ENCODE results near the gene CSNK1A1. TPM values are rescaled to one million over a fixed set of nuclear protein-coding genes. Genes with fewer than 3 reads are reported as not detected.

The CSNK1A1 gene
- total RNA-seq, 1 experiment from 2014 or later, result 263 TPM

DNA sequence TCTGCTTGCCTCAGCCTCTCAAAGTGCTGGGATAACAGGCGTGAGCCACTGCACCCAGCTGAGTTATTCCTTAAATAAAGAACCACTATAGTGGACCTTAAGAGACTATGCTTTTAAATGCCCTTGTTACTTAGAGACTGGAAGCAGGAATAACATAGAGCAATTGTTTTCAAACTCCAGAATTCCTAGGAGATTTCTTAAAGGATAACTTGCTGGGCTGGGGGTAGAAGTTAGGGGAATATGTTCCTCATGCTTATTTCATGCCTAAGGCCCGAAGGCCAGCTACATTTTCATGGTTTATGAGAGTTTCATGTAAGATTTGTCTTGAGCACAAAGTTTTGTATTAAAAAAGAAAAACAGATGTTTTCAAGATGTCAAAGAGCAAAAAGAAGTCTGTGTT lies 48.2 kb downstream of the CSNK1A1 start:
- TF ChIP-seq POLR2AphosphoS5 (IDR thresholded peaks at IDR 0.05; ENCODE audit: low read depth, low read length) (no peak), CEBPB (IDR thresholded peaks at IDR 0.05; ENCODE audit: low read depth) (no peak), ELF1 (IDR thresholded peaks at IDR 0.05; ENCODE audit: borderline replicate concordance, low read depth) (no peak), YY1 (IDR thresholded peaks at IDR 0.05; ENCODE audit: extremely low read depth, insufficient replicate concordance, low read depth, low read length) (no peak), CBX3 (IDR thresholded peaks at IDR 0.05; ENCODE audit: low read depth) (no peak), FOSL1 (IDR thresholded peaks at IDR 0.05; ENCODE audit: low read depth) (no peak), SP1 (IDR thresholded peaks at IDR 0.05; ENCODE audit: low read depth) (no peak), JUND (IDR thresholded peaks at IDR 0.05) (no peak), POLR2A (IDR thresholded peaks at IDR 0.05; ENCODE audit: borderline replicate concordance, extremely low read depth, insufficient read depth, insufficient read length) (no peak), EZH2phosphoT487 (IDR thresholded peaks at IDR 0.05; ENCODE audit: borderline replicate concordance) (no peak), TCF7L2 (IDR thresholded peaks at IDR 0.05; ENCODE audit: borderline replicate concordance, extremely low read depth, insufficient read depth, insufficient read length) (no peak), RAD21 (IDR thresholded peaks at IDR 0.05; ENCODE audit: low read depth) (no peak), SIN3A (IDR thresholded peaks at IDR 0.05; ENCODE audit: low read depth) (no peak)
- TF ChIP-seq, protein P1, sequence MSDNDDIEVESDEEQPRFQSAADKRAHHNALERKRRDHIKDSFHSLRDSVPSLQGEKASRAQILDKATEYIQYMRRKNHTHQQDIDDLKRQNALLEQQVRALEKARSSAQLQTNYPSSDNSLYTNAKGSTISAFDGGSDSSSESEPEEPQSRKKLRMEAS (IDR thresholded peaks at IDR 0.05), result no peak
- TF ChIP-seq, protein P2, sequence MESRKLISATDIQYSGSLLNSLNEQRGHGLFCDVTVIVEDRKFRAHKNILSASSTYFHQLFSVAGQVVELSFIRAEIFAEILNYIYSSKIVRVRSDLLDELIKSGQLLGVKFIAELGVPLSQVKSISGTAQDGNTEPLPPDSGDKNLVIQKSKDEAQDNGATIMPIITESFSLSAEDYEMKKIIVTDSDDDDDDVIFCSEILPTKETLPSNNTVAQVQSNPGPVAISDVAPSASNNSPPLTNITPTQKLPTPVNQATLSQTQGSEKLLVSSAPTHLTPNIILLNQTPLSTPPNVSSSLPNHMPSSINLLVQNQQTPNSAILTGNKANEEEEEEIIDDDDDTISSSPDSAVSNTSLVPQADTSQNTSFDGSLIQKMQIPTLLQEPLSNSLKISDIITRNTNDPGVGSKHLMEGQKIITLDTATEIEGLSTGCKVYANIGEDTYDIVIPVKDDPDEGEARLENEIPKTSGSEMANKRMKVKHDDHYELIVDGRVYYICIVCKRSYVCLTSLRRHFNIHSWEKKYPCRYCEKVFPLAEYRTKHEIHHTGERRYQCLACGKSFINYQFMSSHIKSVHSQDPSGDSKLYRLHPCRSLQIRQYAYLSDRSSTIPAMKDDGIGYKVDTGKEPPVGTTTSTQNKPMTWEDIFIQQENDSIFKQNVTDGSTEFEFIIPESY (IDR thresholded peaks at IDR 0.05; ENCODE audit: extremely low read depth, insufficient replicate concordance, low read length), result no peak
- Histone ChIP-seq H3K9me2 (ENCODE audit: insufficient read depth) (no peaks in the 10 kb centered on the region), H3K9me3 (ENCODE audit: control insufficient read depth in 1 of 2, insufficient read depth in 1 of 2, low read depth in 1 of 2, low read length in 2 of 2) (no peaks in the 10 kb centered on the region), H2AFZ (ENCODE audit: low read depth, low read length, poor library complexity, severe bottlenecking) (no peak overlapping the region), H3K4me1 (ENCODE audit: control insufficient read depth in 1 of 2, insufficient read depth in 2 of 2, low read length in 2 of 2) (no peaks in the 10 kb centered on the region), H3K79me2 (ENCODE audit: insufficient read depth, low read length) (peaks cover 59% of the 10 kb centered on the region), H3K36me3 (ENCODE audit: control insufficient read depth in 1 of 2, insufficient read depth in 2 of 2, low read length in 2 of 2) (peaks cover 62 to 67% of the 10 kb centered on the region in 2 experiments), H3K9ac (ENCODE audit: low read length) (no peak overlapping the region), H3K4me2 (ENCODE audit: low read length) (no peak overlapping the region), H3K27ac (ENCODE audit: low read depth, low read length) (no peak overlapping the region), H4K20me1 (ENCODE audit: insufficient read depth) (peaks cover 12% of the 10 kb centered on the region; the same call in 1 of the 2 replicates), H3K27me3 (ENCODE audit: insufficient read depth, low read length) (no peaks in the 10 kb centered on the region), H3K4me3 (replicated peaks in 1 of 2; ENCODE audit: low read depth in 1 of 2, low read length in 2 of 2) (no peak overlapping the region)
- ChIA-PET CTCF (no interaction called here), RAD21 (ENCODE audit: low non-redundant PET in 1 of 2, low total read pairs in 2 of 2, uncharacterized antibody in 2 of 2, unreplicated experiment in 2 of 2) (interaction anchor here in 1 of 2 experiments (0.6 kb wide), 1 partner anchor 61 kb away, joined by 3 read pairs; no protein-coding TSS in a partner anchor), POLR2A (no interaction called here)
- ATAC-seq (no peak), DNase-seq (ENCODE audit: low read depth, low spot score) (no peak)
- BruUV-seq (replicated peaks), result no TSS peak
- intact Hi-C loops (cut with micrococcal nuclease), result no loop called here
